Measurements from ENCODE around the gene SNX19.
"Not testable (repeated sequence)": the region's sequence is repeated elsewhere in the genome, so short reads cannot be mapped to it uniquely, and the experiment has no call there.

The SNX19 gene

GRCh38 chr11:130916238-130916855, at the start of gene SNX19:
Gene SNX19, minus strand, starts transcription at chr11:130916479. Its CDS starts 540 bp downstream, at chr11:130915939.
- peak; percentile 93 for DNase-seq

GRCh38 chr11:130964058-130964792, 47.9 kb upstream of the SNX19 start:
- no peak for DNase-seq

- DNase-seq, result no peak
Observed at GRCh38 chr11:130947889-130948288, 31.6 kb upstream of the SNX19 start.

GRCh38 chr11:130947481-130947880, 31.2 kb upstream of the SNX19 start:
- no peak for DNase-seq

- DNase-seq, result no peak
Observed at GRCh38 chr11:130947058-130947457, 30.8 kb upstream of the SNX19 start.

- no peak for DNase-seq
Observed at GRCh38 chr11:130945896-130946295, 29.6 kb upstream of the SNX19 start.

- no peak for DNase-seq
Observed at GRCh38 chr11:130940706-130941105, 24.4 kb upstream of the SNX19 start.

GRCh38 chr11:130937051-130937450, 20.8 kb upstream of the SNX19 start:
- no peak for DNase-seq

GRCh38 chr11:130932086-130932712, 15.9 kb upstream of the SNX19 start:
- no peak for DNase-seq

- no peak for DNase-seq
Observed at GRCh38 chr11:130924750-130925149, 8.5 kb upstream of the SNX19 start.

- DNase-seq, result not testable (repeated sequence)
Observed at GRCh38 chr11:130920612-130921011, 4.3 kb upstream of the SNX19 start.

- DNase-seq, result no peak
Observed at GRCh38 chr11:130918081-130918480, 1.8 kb upstream of the SNX19 start.

- DNase-seq, result no peak
Observed at GRCh38 chr11:130916910-130917309, 631 bp upstream of the SNX19 start.

- DNase-seq, result no peak
Observed at GRCh38 chr11:130915603-130916237, 559 bp downstream of the SNX19 start.

GRCh38 chr11:130913268-130913667, 3.0 kb downstream of the SNX19 start:
- no peak for DNase-seq

- no peak for DNase-seq
Observed at GRCh38 chr11:130912552-130912951, 3.7 kb downstream of the SNX19 start.

GRCh38 chr11:130911306-130911705, 5.0 kb downstream of the SNX19 start:
- no peak for DNase-seq

GRCh38 chr11:130909650-130910049, 6.6 kb downstream of the SNX19 start:
- no peak for DNase-seq

GRCh38 chr11:130908770-130909625, 7.3 kb downstream of the SNX19 start:
- no peak for DNase-seq

- DNase-seq, result no peak
Observed at GRCh38 chr11:130908061-130908460, 8.2 kb downstream of the SNX19 start.

- no peak for DNase-seq
Observed at GRCh38 chr11:130907229-130907628, 9.1 kb downstream of the SNX19 start.

GRCh38 chr11:130906616-130907015, 9.7 kb downstream of the SNX19 start:
- DNase-seq, result no peak

GRCh38 chr11:130905512-130905911, 10.8 kb downstream of the SNX19 start:
- no peak for DNase-seq

Measured in activated naive CD4-positive, alpha-beta T cell treated with Interleukin-2 at 50 U/mL for 16 hours (primary cell).